ENCODE measurements around the gene ULK1. TPM values are rescaled to one million over a fixed set of nuclear protein-coding genes. Genes with fewer than 3 reads are reported as not detected.
A peak's percentile ranks its signal among the peaks of the same experiment; 100 is the strongest.

Gene ULK1
- total RNA-seq, 4 donors from 2014 or later: 27.9 to 81.2 (median 48.6) TPM

- H3K4me1 ChIP-seq: peaks cover 0 to 6% of the 10 kb centered on the region in 2 donors
- no peaks in the 10 kb centered on the region for H3K27me3 ChIP-seq
- peaks cover 2 to 90% of the 10 kb centered on the region in 2 donors for H3K36me3 ChIP-seq
- no peaks in the 10 kb centered on the region for H3K9me3 ChIP-seq
- TF ChIP-seq POLR2A (IDR thresholded peaks at IDR 0.05): no peak
- TF ChIP-seq CTCF (IDR thresholded peaks at IDR 0.05 in 4 of 5, conservative IDR thresholded peaks at IDR 0.05 in 1 of 5): no peak
- H3K4me3 ChIP-seq: no peak overlapping the region
- in situ Hi-C loops (cut with MboI; ENCODE audit: low sequenced_read_pairs in 4 of 4): no loop called here
- peak overlapping the region in 3 of 4 donors; percentile 17 to 65 (median 49) for H3K27ac ChIP-seq
- DNase-seq: peak in 1 of 2 donors; percentile 12
- intact Hi-C loops (cut with DNase I; ENCODE audit: low total_unique reads): no loop called here
- ATAC-seq: no peak
Measured at GRCh38 chr12:131911851-131912477, 17.5 kb downstream of the ULK1 start.

GRCh38 chr12:131912518-131913274, 18.3 kb downstream of the ULK1 start:
- ATAC-seq: peak in 1 of 2 donors; percentile 60
- intact Hi-C loops (cut with DNase I; ENCODE audit: low total_unique reads): no loop called here

GRCh38 chr12:131913666-131914065, 19.2 kb downstream of the ULK1 start:
- ATAC-seq (no peak), DNase-seq (no peak)
- intact Hi-C loops (cut with DNase I; ENCODE audit: low total_unique reads) (no loop called here), in situ Hi-C loops (cut with MboI; ENCODE audit: low sequenced_read_pairs in 4 of 4) (no loop called here)
- Histone ChIP-seq H3K9me3 (no peaks in the 10 kb centered on the region), H3K4me3 (no peak overlapping the region), H3K27ac (no peak overlapping the region), H3K4me1 (peaks cover 0 to 6% of the 10 kb centered on the region in 2 donors), H3K27me3 (no peaks in the 10 kb centered on the region), H3K36me3 (peaks cover 2 to 86% of the 10 kb centered on the region in 2 donors)
- TF ChIP-seq POLR2A (IDR thresholded peaks at IDR 0.05): no peak
- TF ChIP-seq CTCF (IDR thresholded peaks at IDR 0.05 in 4 of 5, conservative IDR thresholded peaks at IDR 0.05 in 1 of 5): no peak

More at GRCh38 chr12:131912518-131913274, 18.3 kb downstream of the ULK1 start:
- in situ Hi-C loops (cut with MboI; ENCODE audit: low sequenced_read_pairs in 4 of 4): no loop called here
- Histone ChIP-seq H3K27me3 (no peaks in the 10 kb centered on the region), H3K4me3 (no peak overlapping the region), H3K27ac (peak overlapping the region in 3 of 4 donors; percentile 17 to 65 (median 49)), H3K36me3 (peaks cover 2 to 89% of the 10 kb centered on the region in 2 donors), H3K9me3 (no peaks in the 10 kb centered on the region), H3K4me1 (peaks cover 0 to 6% of the 10 kb centered on the region in 2 donors)
- peak in 1 of 2 donors; percentile 76 for DNase-seq
- TF ChIP-seq CTCF (IDR thresholded peaks at IDR 0.05 in 4 of 5, conservative IDR thresholded peaks at IDR 0.05 in 1 of 5) (no peak), POLR2A (IDR thresholded peaks at IDR 0.05) (no peak)

- TF ChIP-seq POLR2A (IDR thresholded peaks at IDR 0.05) (no peak), CTCF (IDR thresholded peaks at IDR 0.05 in 4 of 5, conservative IDR thresholded peaks at IDR 0.05 in 1 of 5) (no peak)
- Histone ChIP-seq H3K36me3 (peaks cover 2 to 83% of the 10 kb centered on the region in 2 donors), H3K4me3 (no peak overlapping the region), H3K9me3 (no peaks in the 10 kb centered on the region), H3K27ac (no peak overlapping the region), H3K27me3 (no peaks in the 10 kb centered on the region), H3K4me1 (peaks cover 0 to 6% of the 10 kb centered on the region in 2 donors)
- no peak for DNase-seq
- in situ Hi-C loops (cut with MboI; ENCODE audit: low sequenced_read_pairs in 4 of 4) (no loop called here), intact Hi-C loops (cut with DNase I; ENCODE audit: low total_unique reads) (no loop called here)
- ATAC-seq: no peak
Measured at GRCh38 chr12:131914179-131914702, 19.8 kb downstream of the ULK1 start.
